Testis (tissue), 2 donors: Measurements from ENCODE around the gene CFAP47.

ENCODE experiments used
- POLR2A ChIP-seq: fragments of 450-650 bp; IDR thresholded peaks from one replicate; pipeline ENCODE4 v1.6.1; 2017; ENCODE audit warnings: antibody characterized with exemption, mild to moderate bottlenecking, moderate library complexity
- TF ChIP-seq, protein P1 (sequence below), 3 experiments: fragments of 450-650 bp in 2 of 3; fragments of 200-600 bp in 1 of 3; sonication (generic) in 1 of 3; IDR thresholded peaks; one replicate each; pipeline ENCODE4 v1.5.1; 2016 to 2019; ENCODE audit warnings: antibody characterized with exemption in 3 of 3, mild to moderate bottlenecking in 2 of 3, moderate library complexity in 1 of 3

- TF ChIP-seq POLR2A = no peak
- TF ChIP-seq, protein P1, sequence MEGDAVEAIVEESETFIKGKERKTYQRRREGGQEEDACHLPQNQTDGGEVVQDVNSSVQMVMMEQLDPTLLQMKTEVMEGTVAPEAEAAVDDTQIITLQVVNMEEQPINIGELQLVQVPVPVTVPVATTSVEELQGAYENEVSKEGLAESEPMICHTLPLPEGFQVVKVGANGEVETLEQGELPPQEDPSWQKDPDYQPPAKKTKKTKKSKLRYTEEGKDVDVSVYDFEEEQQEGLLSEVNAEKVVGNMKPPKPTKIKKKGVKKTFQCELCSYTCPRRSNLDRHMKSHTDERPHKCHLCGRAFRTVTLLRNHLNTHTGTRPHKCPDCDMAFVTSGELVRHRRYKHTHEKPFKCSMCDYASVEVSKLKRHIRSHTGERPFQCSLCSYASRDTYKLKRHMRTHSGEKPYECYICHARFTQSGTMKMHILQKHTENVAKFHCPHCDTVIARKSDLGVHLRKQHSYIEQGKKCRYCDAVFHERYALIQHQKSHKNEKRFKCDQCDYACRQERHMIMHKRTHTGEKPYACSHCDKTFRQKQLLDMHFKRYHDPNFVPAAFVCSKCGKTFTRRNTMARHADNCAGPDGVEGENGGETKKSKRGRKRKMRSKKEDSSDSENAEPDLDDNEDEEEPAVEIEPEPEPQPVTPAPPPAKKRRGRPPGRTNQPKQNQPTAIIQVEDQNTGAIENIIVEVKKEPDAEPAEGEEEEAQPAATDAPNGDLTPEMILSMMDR (IDR thresholded peaks at IDR 0.05) = no peak
Observed at GRCh38 chrX:35886135-35886534, 33.4 kb upstream of the CFAP47 start.
